NB4 (cell line): ENCODE measurements around the gene MCTP2.

Source experiments
- MYC ChIP-seq: IDR thresholded peaks from 2 replicates; pipeline ENCODE4 v1.6.1; 2011; ENCODE audit warnings: low read depth, low read length
- POLR2A ChIP-seq: IDR thresholded peaks from 2 replicates; pipeline ENCODE4 v1.6.1; 2011; ENCODE audit warnings: mild to moderate bottlenecking; ENCODE audit not compliant: insufficient read length; ENCODE audit errors: extremely low read depth
- TF ChIP-seq, protein P1 (sequence below): IDR thresholded peaks from one replicate; pipeline ENCODE4 v1.5.1; 2012; ENCODE audit warnings: low read depth, low read length
- TF ChIP-seq, protein P2 (sequence below): IDR thresholded peaks from 2 replicates; pipeline ENCODE4 v1.6.1; 2011; ENCODE audit warnings: low read depth, low read length

DNA sequence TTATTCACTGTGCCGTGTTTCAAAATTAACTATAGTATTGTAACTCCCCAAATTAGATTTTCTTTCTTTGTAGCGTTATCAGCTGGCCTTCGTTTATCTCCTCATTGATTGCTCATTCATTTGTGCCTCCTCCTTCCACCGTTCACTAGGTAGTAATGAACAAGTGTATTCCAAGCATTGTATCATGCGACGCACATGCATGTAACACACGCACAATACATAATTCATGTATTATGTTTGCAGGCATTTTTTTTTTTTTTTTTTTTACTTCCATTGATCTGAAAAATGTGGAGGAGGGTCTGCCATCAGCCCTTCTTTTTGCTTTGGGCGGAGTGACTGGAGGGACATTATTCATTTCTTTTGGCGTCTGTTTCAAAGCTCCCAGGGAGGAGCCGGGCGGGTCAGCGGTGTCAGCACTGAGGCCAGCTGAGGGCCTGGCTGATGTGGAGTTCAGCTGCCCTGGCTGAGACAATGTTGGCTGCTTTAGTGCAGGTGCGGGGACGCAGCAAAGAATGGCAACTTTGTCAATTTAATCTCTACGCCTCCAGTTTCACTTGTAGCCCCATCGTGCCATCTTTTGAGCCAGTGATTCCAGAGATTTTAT is 107.0 kb downstream of the MCTP2 start:
- TF ChIP-seq, protein P1, sequence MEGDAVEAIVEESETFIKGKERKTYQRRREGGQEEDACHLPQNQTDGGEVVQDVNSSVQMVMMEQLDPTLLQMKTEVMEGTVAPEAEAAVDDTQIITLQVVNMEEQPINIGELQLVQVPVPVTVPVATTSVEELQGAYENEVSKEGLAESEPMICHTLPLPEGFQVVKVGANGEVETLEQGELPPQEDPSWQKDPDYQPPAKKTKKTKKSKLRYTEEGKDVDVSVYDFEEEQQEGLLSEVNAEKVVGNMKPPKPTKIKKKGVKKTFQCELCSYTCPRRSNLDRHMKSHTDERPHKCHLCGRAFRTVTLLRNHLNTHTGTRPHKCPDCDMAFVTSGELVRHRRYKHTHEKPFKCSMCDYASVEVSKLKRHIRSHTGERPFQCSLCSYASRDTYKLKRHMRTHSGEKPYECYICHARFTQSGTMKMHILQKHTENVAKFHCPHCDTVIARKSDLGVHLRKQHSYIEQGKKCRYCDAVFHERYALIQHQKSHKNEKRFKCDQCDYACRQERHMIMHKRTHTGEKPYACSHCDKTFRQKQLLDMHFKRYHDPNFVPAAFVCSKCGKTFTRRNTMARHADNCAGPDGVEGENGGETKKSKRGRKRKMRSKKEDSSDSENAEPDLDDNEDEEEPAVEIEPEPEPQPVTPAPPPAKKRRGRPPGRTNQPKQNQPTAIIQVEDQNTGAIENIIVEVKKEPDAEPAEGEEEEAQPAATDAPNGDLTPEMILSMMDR: no peak
- TF ChIP-seq POLR2A: no peak
- no peak for TF ChIP-seq MYC
- TF ChIP-seq, protein P2, sequence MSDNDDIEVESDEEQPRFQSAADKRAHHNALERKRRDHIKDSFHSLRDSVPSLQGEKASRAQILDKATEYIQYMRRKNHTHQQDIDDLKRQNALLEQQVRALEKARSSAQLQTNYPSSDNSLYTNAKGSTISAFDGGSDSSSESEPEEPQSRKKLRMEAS: no peak
